GM12878 (cell line): ENCODE results near the gene PPA1. TPM values are rescaled to one million over a fixed set of nuclear protein-coding genes. Genes with fewer than 3 reads are reported as not detected.

Experiments
- ATAC-seq: fragments of 200-7000 bp; cut with Tn5 transposase; 3 replicates; pipeline ENCODE4 v1.9.1; 2020; ENCODE audit warnings: mild to moderate bottlenecking, moderate library complexity
- BruUV-seq: library from RNA; stranded (reverse); fragments of 400-500 nt; replicated peaks from 2 replicates; lab custom pipeline; 2021; lab: Mats Ljungman, UMichigan
- CTCF ChIA-PET: fragments of 300-600 bp; sonication (Branson Sonifier 250); formaldehyde crosslinking; extraction: SDS; loops from one replicate; lab custom pipeline; 2021; ENCODE audit warnings: inconsistent platforms; lab: Yijun Ruan, JAX
- POLR2A ChIA-PET: fragments of 350-600 bp; formaldehyde crosslinking; extraction: SDS; loops from one replicate; lab custom pipeline; 2021; ENCODE audit warnings: inconsistent platforms; lab: Charles Lee
- RAD21 ChIA-PET: fragments of 300-600 bp; sonication (Branson Sonifier 250); formaldehyde crosslinking; loops from one replicate; lab custom pipeline; 2023; ENCODE audit warnings: antibody characterized with exemption; ENCODE audit not compliant: unreplicated experiment; lab: Charles Lee
- SMC1A ChIA-PET: fragments of 300-600 bp; sonication (Branson Sonifier 250); formaldehyde crosslinking; loops from one replicate; lab custom pipeline; 2023; ENCODE audit not compliant: unreplicated experiment, uncharacterized antibody; lab: Charles Lee
- DNase-seq: peaks from one replicate; pipeline ENCODE4 v3.0.0-alpha.2; 2011; ENCODE audit warnings: low read depth, low spot score
- FAIRE-seq: peaks from 3 replicates; lab custom pipeline; 2011; peaks lifted over from hg19 to GRCh38; lab: Jason Lieb, UNC
- H2AFZ ChIP-seq: 2 replicates; pipeline ENCODE4 v1.6.0; 2011; ENCODE audit warnings: low read depth, low read length, control low read depth; ENCODE audit not compliant: control insufficient read depth
- H3K27ac ChIP-seq: 2 replicates; pipeline ENCODE4 v1.5.1; 2011; ENCODE audit warnings: control low read depth; ENCODE audit not compliant: control insufficient read depth, insufficient read depth
- H3K27me3 ChIP-seq, 2 experiments: replicated peaks in 1 of 2; 2 replicates each; pipeline versions ENCODE4 v1.6.0 to v1.6.1; 2011; ENCODE audit warnings: low read length in 1 of 2; ENCODE audit not compliant: control insufficient read depth in 2 of 2, insufficient read depth in 2 of 2
- H3K36me3 ChIP-seq, 2 experiments: 2 replicates each; pipeline ENCODE4 v1.5.1; 2011; ENCODE audit warnings: low read length in 1 of 2; ENCODE audit not compliant: control insufficient read depth in 2 of 2, insufficient read depth in 2 of 2
- H3K4me1 ChIP-seq: 2 replicates; pipeline ENCODE4 v1.6.1; 2011; ENCODE audit warnings: mild to moderate bottlenecking, low read length, moderate library complexity, mixed read lengths; ENCODE audit not compliant: control insufficient read depth, insufficient read depth
- H3K4me2 ChIP-seq: 2 replicates; pipeline ENCODE4 v1.6.0; 2011; ENCODE audit warnings: control low read depth; ENCODE audit not compliant: control insufficient read depth, insufficient read depth
- H3K4me3 ChIP-seq: fragments of 200-600 bp; sonication (generic); 2 replicates; pipeline ENCODE4 v1.5.1; 2016
- H3K79me2 ChIP-seq: 2 replicates; pipeline ENCODE4 v1.6.0; 2011; ENCODE audit warnings: low read length; ENCODE audit not compliant: control insufficient read depth, insufficient read depth
- H3K9ac ChIP-seq: 2 replicates; pipeline ENCODE4 v1.8.0; 2011; ENCODE audit warnings: low read length, control low read depth, mixed read lengths; ENCODE audit not compliant: control insufficient read depth, insufficient read depth
- H3K9me3 ChIP-seq: replicated peaks from 3 replicates; pipeline ENCODE4 v1.5.1; 2011; ENCODE audit warnings: mild to moderate bottlenecking, low read length; ENCODE audit not compliant: control insufficient read depth, insufficient read depth
- H4K20me1 ChIP-seq: 2 replicates; pipeline ENCODE4 v1.6.0; 2011; ENCODE audit not compliant: control insufficient read depth, insufficient read depth
- CREB1 ChIP-seq: IDR thresholded peaks from 2 replicates; pipeline ENCODE4 v1.6.1; 2012; ENCODE audit warnings: low read depth, mild to moderate bottlenecking, inconsistent platforms
- CREM ChIP-seq: IDR thresholded peaks from 2 replicates; pipeline ENCODE4 v1.6.1; 2014; ENCODE audit warnings: antibody characterized with exemption, low read depth
- LARP7 ChIP-seq: fragments of 450-650 bp; IDR thresholded peaks from 2 replicates; pipeline ENCODE4 v1.6.1; 2017; ENCODE audit warnings: mild to moderate bottlenecking
- POLR2AphosphoS2 ChIP-seq: IDR thresholded peaks from 2 replicates; pipeline ENCODE4 v1.6.1; 2011; ENCODE audit warnings: low read depth, mild to moderate bottlenecking, low read length, improper control_type of control experiment, moderate library complexity
- RB1 ChIP-seq: fragments of 450-650 bp; formaldehyde crosslinking; IDR thresholded peaks from 2 replicates; pipeline ENCODE4 v1.6.1; 2017; ENCODE audit warnings: mild to moderate bottlenecking, borderline replicate concordance
- RCOR1 ChIP-seq: conservative IDR thresholded peaks from 2 replicates; pipeline ENCODE4 v1.6.1; 2012; ENCODE audit warnings: low read depth, low read length, improper control_type of control experiment
- REST ChIP-seq: IDR thresholded peaks from 2 replicates; pipeline ENCODE4 v1.6.1; 2012; ENCODE audit warnings: mild to moderate bottlenecking, low read depth, low read length
- TCF12 ChIP-seq: IDR thresholded peaks from 2 replicates; pipeline ENCODE4 v1.6.1; 2011; ENCODE audit warnings: low read depth, mild to moderate bottlenecking, low read length
- WGBS: methylation state at CpG from one replicate; pipeline ENCODE4 v1.1.6; 2016; ENCODE audit warnings: low lambda C conversion rate; ENCODE audit not compliant: insufficient replicate concordance, insufficient coverage; ENCODE audit errors: missing lambda C conversion rate; 5-methylcytosine and 5-hydroxymethylcytosine counted together
- in situ Hi-C: fragments of 300-500 bp; cut with MboI; formaldehyde crosslinking; loops from 9 replicates; pipeline ENCODE4 v1.14.3; 2018; ENCODE audit warnings: mixed read lengths
- intact Hi-C: fragments of 100-400 bp; cut with micrococcal nuclease; formaldehyde crosslinking; loops from one replicate; pipeline ENCODE4 v1.14.2; 2022; ENCODE audit not compliant: unreplicated experiment
- polyA plus RNA-seq, 11 experiments: library from polyadenylated mRNA; depleted of rRNA in 4 of 11; unstranded in 6 of 11; stranded (reverse) in 5 of 11; fragments of >200 nt; fragmentation: Nextera tagmentation in 4 of 11; fragmentation: Illumina TruSeq in 1 of 11; extraction: Ambion mirVana in 4 of 11; extraction: Trizol in 1 of 11; gene quantifications; 1 replicate in 1 of 11; 2 replicates in 10 of 11; pipeline versions ENCODE4 v1.2.1 to v1.2.3, GENCODE V29; 2011 to 2016; ENCODE audit warnings: inconsistent platforms in 2 of 11, missing spikeins in 2 of 11, low read depth in 1 of 11
- total RNA-seq, 4 experiments: library from RNA; depleted of rRNA in 3 of 4; stranded (reverse); fragments of >200 nt in 3 of 4; fragmentation: Illumina TruSeq in 1 of 4; extraction: Trizol in 1 of 4; gene quantifications; 2 replicates each; pipeline versions ENCODE4 v1.2.1 to v1.2.3, GENCODE V29; 2013 to 2021

PPA1 gene
- total and polyA plus RNA-seq, 10 of the 15 experiments (the other 5 are each of a cell fraction or from before 2014, with no cell fraction given): 224 to 452 (median 346) TPM

GRCh38 chr10:70192326-70192968 is 40.8 kb downstream of the PPA1 start:
- no peak overlapping the region for H2AFZ ChIP-seq
- no peak overlapping the region for H3K9ac ChIP-seq
- ATAC-seq: no peak
- DNase-seq: no peak
- no peaks in the 10 kb centered on the region for H3K9me3 ChIP-seq
- TF ChIP-seq LARP7: no peak
- no peak for TF ChIP-seq POLR2AphosphoS2
- no peak for TF ChIP-seq RB1
- TF ChIP-seq CREM: no peak
- no peak overlapping the region for H3K4me2 ChIP-seq
- CTCF ChIA-PET: interaction anchor here (1.3 to 1.6 kb wide), 2 partner anchors 25 to 77 kb away, joined by 4 to 8 read pairs; no protein-coding TSS in a partner anchor
- H3K27ac ChIP-seq: no peak overlapping the region
- peaks cover 0 to 6% of the 10 kb centered on the region in 2 experiments; a peak in 2 of 4 replicates for H3K36me3 ChIP-seq
- peaks cover 2% of the 10 kb centered on the region; the same call in 1 of the 2 replicates for H4K20me1 ChIP-seq
- no peaks in the 10 kb centered on the region for H3K27me3 ChIP-seq
- WGBS: 84% methylated on average over 5 of the region's 5 CpGs
- H3K4me1 ChIP-seq: peaks cover 3% of the 10 kb centered on the region; the same call in 1 of the 2 replicates
- in situ Hi-C loops (no loop called here), intact Hi-C loops (no loop called here)
- no TSS peak for BruUV-seq
- H3K79me2 ChIP-seq: no peaks in the 10 kb centered on the region
- SMC1A ChIA-PET: interaction anchor here (0.6 to 1.8 kb wide), 4 partner anchors 18 to 171 kb away, joined by 3 to 5 read pairs (median 4); partner anchors contain the start of gene TYSND1
- no peak overlapping the region for H3K4me3 ChIP-seq
- RAD21 ChIA-PET: interaction anchor here (1.0 to 1.3 kb wide), 3 partner anchors 22 to 172 kb away, joined by 3 to 4 read pairs (median 3); partner anchors contain the start of gene SAR1A
- POLR2A ChIA-PET: no interaction called here
- FAIRE-seq: no peak

- POLR2A ChIA-PET: no interaction called here
- Histone ChIP-seq H3K36me3 (peaks cover 0 to 2% of the 10 kb centered on the region in 2 experiments; a peak in 2 of 4 replicates), H3K27ac (no peak overlapping the region), H4K20me1 (no peaks in the 10 kb centered on the region; the same call in 1 of the 2 replicates), H3K9me3 (no peaks in the 10 kb centered on the region), H3K9ac (no peak overlapping the region), H3K4me1 (peaks cover 3% of the 10 kb centered on the region; the same call in 1 of the 2 replicates), H3K79me2 (no peaks in the 10 kb centered on the region), H3K4me3 (no peak overlapping the region), H3K27me3 (no peaks in the 10 kb centered on the region), H3K4me2 (no peak overlapping the region), H2AFZ (no peak overlapping the region)
- CTCF ChIA-PET: no interaction called here
- ATAC-seq (no peak), DNase-seq (no peak), FAIRE-seq (no peak)
- intact Hi-C loops (no loop called here), in situ Hi-C loops (no loop called here)
- no peak for TF ChIP-seq CREB1
- TF ChIP-seq RCOR1: no peak
- TF ChIP-seq TCF12: no peak
- TF ChIP-seq REST: no peak
- SMC1A ChIA-PET: interaction anchor here (1.8 kb wide), 1 partner anchor 172 kb away, joined by 5 read pairs; no protein-coding TSS in a partner anchor
- no TSS peak for BruUV-seq
- RAD21 ChIA-PET: no interaction called here
Observed at GRCh38 chr10:70191972-70192305, 41.3 kb downstream of the PPA1 start.
